ENCODE results near the gene WIPF2. TPM values are rescaled to one million over a fixed set of nuclear protein-coding genes. Genes with fewer than 3 reads are reported as not detected.

The WIPF2 gene
- total and polyA plus RNA-seq, 2 of the 8 experiments (the other 6 are each of a cell fraction or from before 2014, with no cell fraction given) = 6.9 to 25.3 TPM

DNA sequence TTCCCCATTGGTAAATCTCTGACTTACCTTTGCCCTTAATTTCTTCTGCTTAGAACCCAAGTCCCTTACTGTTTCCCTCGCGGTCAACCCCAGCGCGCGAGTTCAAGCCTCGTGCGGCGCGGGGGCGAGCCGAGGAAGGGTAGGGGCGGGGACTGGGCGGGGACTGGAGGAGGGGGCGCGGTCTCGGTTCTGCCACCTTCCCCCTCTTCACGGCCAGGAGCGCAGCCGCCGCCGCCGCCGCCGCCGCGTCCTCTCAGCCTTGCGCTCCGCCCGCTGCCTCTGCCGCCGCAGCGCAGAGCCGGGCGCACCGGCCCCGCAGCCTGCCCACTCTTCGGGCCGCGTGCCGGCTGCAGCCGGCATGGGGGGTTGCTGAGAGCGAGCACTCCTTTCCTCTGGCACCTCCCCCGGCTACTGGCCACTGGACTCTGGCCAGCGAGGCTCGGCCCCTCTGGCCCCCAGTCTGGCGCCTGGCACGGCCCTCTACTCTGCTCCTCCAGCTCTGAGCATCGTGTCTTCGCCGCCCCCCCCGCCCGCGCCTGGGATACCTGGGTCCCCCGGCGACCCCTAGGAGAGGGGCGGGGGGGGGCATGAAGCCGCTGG, 41.7 kb upstream of the WIPF2 start, which contains the start of gene RAPGEFL1 (continued):
- no peak for TF ChIP-seq CHD7 (IDR thresholded peaks at IDR 0.05; ENCODE audit: insufficient replicate concordance, low read length)
- TF ChIP-seq, protein P1, sequence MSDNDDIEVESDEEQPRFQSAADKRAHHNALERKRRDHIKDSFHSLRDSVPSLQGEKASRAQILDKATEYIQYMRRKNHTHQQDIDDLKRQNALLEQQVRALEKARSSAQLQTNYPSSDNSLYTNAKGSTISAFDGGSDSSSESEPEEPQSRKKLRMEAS (IDR thresholded peaks at IDR 0.05) = peak; percentile 80
- TF ChIP-seq TAF1 (IDR thresholded peaks at IDR 0.05; ENCODE audit: low read depth, low read length) = peak; percentile 61; the same call in 1 of the 2 replicates
- TF ChIP-seq NRF1 (IDR thresholded peaks at IDR 0.05; ENCODE audit: low read depth, low read length) = no peak
- 0 out of 4 replicates have a peak, but pooled peaks of 1 of the 2 experiments have one; percentile 10 for TF ChIP-seq HDAC2 (IDR thresholded peaks at IDR 0.05; ENCODE audit: borderline replicate concordance in 1 of 2, low read depth in 2 of 2, low read length in 2 of 2)
- TF ChIP-seq, protein P2, sequence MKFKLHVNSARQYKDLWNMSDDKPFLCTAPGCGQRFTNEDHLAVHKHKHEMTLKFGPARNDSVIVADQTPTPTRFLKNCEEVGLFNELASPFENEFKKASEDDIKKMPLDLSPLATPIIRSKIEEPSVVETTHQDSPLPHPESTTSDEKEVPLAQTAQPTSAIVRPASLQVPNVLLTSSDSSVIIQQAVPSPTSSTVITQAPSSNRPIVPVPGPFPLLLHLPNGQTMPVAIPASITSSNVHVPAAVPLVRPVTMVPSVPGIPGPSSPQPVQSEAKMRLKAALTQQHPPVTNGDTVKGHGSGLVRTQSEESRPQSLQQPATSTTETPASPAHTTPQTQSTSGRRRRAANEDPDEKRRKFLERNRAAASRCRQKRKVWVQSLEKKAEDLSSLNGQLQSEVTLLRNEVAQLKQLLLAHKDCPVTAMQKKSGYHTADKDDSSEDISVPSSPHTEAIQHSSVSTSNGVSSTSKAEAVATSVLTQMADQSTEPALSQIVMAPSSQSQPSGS (IDR thresholded peaks at IDR 0.05; ENCODE audit: low read length) = no peak
- no peak for TF ChIP-seq KDM5A (IDR thresholded peaks at IDR 0.05; ENCODE audit: low read length)
- no peak for TF ChIP-seq JUN (IDR thresholded peaks at IDR 0.05; ENCODE audit: low read depth, low read length)
- no peak for TF ChIP-seq SP2 (IDR thresholded peaks at IDR 0.05; ENCODE audit: low read length)
